22Rv1 (cell line): ENCODE measurements around the gene SYNJ1.

Experiments used
- H3K27ac ChIP-seq: fragments of 450-650 bp; 2 replicates; pipeline ENCODE4 v1.5.1; 2017
- ZFX ChIP-seq: fragments of 450-650 bp; IDR thresholded peaks from 2 replicates; pipeline ENCODE4 v1.6.1; 2017; ENCODE audit warnings: antibody characterized with exemption, borderline replicate concordance
- TF ChIP-seq, protein P1 (sequence below): fragments of 450-650 bp; IDR thresholded peaks from 2 replicates; pipeline ENCODE4 v1.5.1; 2017; ENCODE audit warnings: mild to moderate bottlenecking

Gene SYNJ1

DNA sequence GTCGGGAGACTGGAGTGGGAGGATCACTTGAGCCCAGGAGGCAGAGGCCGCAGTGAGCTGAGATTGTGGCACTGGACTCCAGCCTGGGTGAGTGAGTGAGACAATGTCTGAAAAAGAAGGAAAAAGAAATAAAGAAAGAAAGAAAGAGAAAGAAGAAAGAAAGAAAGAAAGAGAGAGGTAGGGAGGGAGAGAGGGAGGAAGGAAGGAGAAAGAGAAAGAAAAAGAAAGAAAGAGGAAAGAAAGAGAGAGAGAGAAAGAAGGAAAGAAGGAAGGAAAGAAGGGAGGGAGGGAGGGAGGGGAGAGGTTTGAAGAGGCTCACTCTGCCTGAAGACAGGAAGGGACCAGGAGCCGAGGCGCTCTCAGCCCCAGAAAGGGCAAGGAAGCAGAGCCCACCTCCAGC, 137.7 kb downstream of the SYNJ1 start:
- TF ChIP-seq, protein P1, sequence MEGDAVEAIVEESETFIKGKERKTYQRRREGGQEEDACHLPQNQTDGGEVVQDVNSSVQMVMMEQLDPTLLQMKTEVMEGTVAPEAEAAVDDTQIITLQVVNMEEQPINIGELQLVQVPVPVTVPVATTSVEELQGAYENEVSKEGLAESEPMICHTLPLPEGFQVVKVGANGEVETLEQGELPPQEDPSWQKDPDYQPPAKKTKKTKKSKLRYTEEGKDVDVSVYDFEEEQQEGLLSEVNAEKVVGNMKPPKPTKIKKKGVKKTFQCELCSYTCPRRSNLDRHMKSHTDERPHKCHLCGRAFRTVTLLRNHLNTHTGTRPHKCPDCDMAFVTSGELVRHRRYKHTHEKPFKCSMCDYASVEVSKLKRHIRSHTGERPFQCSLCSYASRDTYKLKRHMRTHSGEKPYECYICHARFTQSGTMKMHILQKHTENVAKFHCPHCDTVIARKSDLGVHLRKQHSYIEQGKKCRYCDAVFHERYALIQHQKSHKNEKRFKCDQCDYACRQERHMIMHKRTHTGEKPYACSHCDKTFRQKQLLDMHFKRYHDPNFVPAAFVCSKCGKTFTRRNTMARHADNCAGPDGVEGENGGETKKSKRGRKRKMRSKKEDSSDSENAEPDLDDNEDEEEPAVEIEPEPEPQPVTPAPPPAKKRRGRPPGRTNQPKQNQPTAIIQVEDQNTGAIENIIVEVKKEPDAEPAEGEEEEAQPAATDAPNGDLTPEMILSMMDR, result no peak
- no peak for TF ChIP-seq ZFX
- H3K27ac ChIP-seq, result no peak overlapping the region

DNA sequence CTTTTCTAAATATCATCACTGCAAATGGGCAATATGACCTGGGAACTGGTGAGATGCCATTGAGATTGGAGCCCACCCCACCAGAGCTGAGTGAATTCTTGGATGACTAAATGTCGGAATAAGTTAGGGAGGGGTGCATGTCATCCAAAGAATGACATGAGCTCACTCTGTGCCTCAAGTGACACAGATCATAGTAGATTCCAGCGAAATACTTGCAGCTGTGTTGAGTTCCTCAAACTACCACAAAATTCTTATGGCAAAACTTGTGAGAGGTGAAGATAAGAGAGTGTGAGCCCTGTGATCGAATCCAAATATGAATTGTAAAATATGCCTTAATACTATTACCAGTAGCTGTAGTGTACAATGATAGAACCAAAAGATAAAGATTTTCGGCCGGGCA, 140.2 kb downstream of the SYNJ1 start:
- TF ChIP-seq, protein P1, result no peak
- TF ChIP-seq ZFX, result no peak
- no peak overlapping the region for H3K27ac ChIP-seq

- TF ChIP-seq ZFX, result no peak
- TF ChIP-seq, protein P1, result no peak
- H3K27ac ChIP-seq, result no peak overlapping the region
Observed at GRCh38 chr21:32587120-32587519, 140.7 kb downstream of the SYNJ1 start.

GRCh38 chr21:32585970-32586369, 141.8 kb downstream of the SYNJ1 start:
- TF ChIP-seq, protein P1, result no peak

GRCh38 chr21:32585042-32585710, 142.6 kb downstream of the SYNJ1 start, which contains the start of gene TCP10L:
Gene TCP10L (minus strand): TSS chr21:32585523. CDS start chr21:32584304, 1,219 bp downstream.
- H3K27ac ChIP-seq, result no peak within 1 kb of the TSS
- TF ChIP-seq, protein P1, result no peak
- no peak for TF ChIP-seq ZFX

More at GRCh38 chr21:32585970-32586369, 141.8 kb downstream of the SYNJ1 start:
- H3K27ac ChIP-seq, result no peak overlapping the region

- H3K27ac ChIP-seq, result no peak overlapping the region
- TF ChIP-seq ZFX, result no peak
- TF ChIP-seq, protein P1, result no peak
Observed at GRCh38 chr21:32584472-32584871, 143.3 kb downstream of the SYNJ1 start.

DNA sequence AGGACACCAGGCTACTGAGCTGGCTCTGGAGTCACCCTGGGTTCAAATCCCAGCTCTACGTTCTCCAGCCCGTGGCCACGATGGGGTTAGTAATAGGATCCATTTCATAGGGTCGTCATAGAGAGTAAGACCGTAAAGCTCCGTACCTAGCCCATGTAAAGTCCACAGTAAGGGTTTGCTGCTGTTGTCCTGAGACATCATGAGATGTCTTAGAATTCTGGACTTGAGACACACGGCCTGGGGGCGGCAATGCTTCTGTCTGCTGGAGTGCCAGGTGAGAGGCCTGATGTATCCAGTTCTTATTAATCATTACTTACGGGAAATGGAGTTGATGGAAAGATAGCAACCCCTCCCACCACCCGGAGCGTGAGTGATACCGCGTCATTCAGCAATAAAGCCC, 146.1 kb downstream of the SYNJ1 start:
- no peak for TF ChIP-seq ZFX
- TF ChIP-seq, protein P1, result no peak
- H3K27ac ChIP-seq, result no peak overlapping the region
